ENCODE results near the gene WHRN. TPM values are rescaled to one million over a fixed set of nuclear protein-coding genes. Genes with fewer than 3 reads are reported as not detected.

The WHRN gene
- total and polyA plus RNA-seq, 2 of the 8 experiments (the other 6 are each of a cell fraction or from before 2014, with no cell fraction given), result 4.4 to 7.7 TPM

DNA sequence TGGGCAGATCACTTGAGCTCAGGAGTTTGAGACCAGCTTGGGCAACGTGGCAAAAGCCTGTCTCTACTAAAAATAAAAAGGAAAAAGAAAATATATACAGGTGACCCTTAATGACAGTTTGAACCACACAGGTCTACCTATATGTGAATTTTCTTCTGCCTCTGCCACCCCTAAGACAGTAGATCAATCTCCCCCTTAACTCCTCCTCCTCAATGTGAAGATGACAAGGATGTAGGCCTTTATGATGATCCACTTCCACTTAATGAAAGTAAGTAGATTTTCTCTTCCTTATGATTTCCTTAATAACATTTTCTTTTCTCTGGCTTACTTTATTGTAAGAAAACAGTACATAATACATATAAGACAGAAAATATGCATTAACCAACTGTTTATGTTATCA is 120.9 kb downstream of the WHRN start:
- Histone ChIP-seq H2BK15ac (ENCODE audit: low read length) (no peak overlapping the region), H3K27me3 (replicated peaks in 1 of 4; ENCODE audit: control insufficient read depth in 3 of 4, extremely low read depth in 1 of 4, insufficient read depth in 3 of 4, low read length in 3 of 4) (no peaks in the 10 kb centered on the region; a peak in 1 of 7 replicates), H3K4me1 (replicated peaks in 1 of 4; ENCODE audit: control insufficient read depth in 3 of 4, insufficient read depth in 4 of 4, low read length in 3 of 4) (peaks cover 19 to 48% (median 39%) of the 10 kb centered on the region in 4 experiments), H2AFZ (ENCODE audit: low read length) (no peak overlapping the region), H3K56ac (replicated peaks; ENCODE audit: insufficient read length, low read depth, low read length) (no peak overlapping the region), H2BK12ac (ENCODE audit: low read depth, low read length) (no peak overlapping the region), H2BK5ac (ENCODE audit: low read depth, low read length) (no peak overlapping the region), H2BK120ac (replicated peaks; ENCODE audit: low read depth, low read length) (no peak overlapping the region), H3K9me3 (ENCODE audit: insufficient read depth in 2 of 2, low read depth in 1 of 2, low read length in 1 of 2) (no peaks in the 10 kb centered on the region), H3K36me3 (ENCODE audit: control insufficient read depth in 2 of 4, insufficient read depth in 4 of 4, low read length in 3 of 4) (peaks cover 0 to 3% (median 2%) of the 10 kb centered on the region in 4 experiments; a peak in 3 of 8 replicates), H3K9ac (replicated peaks in 1 of 4; ENCODE audit: extremely low read depth in 1 of 4, low read depth in 3 of 4, low read length in 3 of 4) (no peak overlapping the region), H3K4ac (replicated peaks; ENCODE audit: insufficient read length, low read depth, low read length) (no peak overlapping the region), H2BK20ac (ENCODE audit: low read length) (no peak overlapping the region), H3K23ac (ENCODE audit: insufficient read length) (no peak overlapping the region), H3K4me3 (ENCODE audit: extremely low read depth in 1 of 4, insufficient read depth in 2 of 4, low read depth in 3 of 4, low read length in 4 of 4) (no peak overlapping the region), H3K4me2 (ENCODE audit: insufficient read depth in 1 of 2, low read depth in 2 of 2, low read length in 2 of 2) (no peak overlapping the region), H4K8ac (ENCODE audit: extremely low read depth, insufficient read depth, low read length) (no peak overlapping the region), H3K14ac (ENCODE audit: insufficient read length) (no peak overlapping the region), H3K23me2 (ENCODE audit: low read depth, low read length) (no peaks in the 10 kb centered on the region), H3K18ac (ENCODE audit: extremely low read depth, low read length) (no peak overlapping the region), H3K79me1 (ENCODE audit: low read depth, low read length) (peaks cover 3% of the 10 kb centered on the region; the same call in 1 of the 2 replicates), H2AK5ac (ENCODE audit: low read depth, low read length) (no peak overlapping the region), H3K27ac (ENCODE audit: low read depth, low read length) (no peak overlapping the region), H4K91ac (replicated peaks; ENCODE audit: insufficient read length, low read length) (no peak overlapping the region), H3K79me2 (ENCODE audit: control insufficient read depth in 1 of 2, insufficient read depth in 2 of 2, low read length in 2 of 2) (peaks cover 0 to 2% of the 10 kb centered on the region in 2 experiments; a peak in 1 of 4 replicates), H4K20me1 (replicated peaks in 1 of 2; ENCODE audit: control insufficient read depth in 1 of 2, insufficient read depth in 2 of 2, low read length in 2 of 2) (no peaks in the 10 kb centered on the region), H4K5ac (ENCODE audit: insufficient read length, low read depth, low read length) (no peak overlapping the region)
- DNase-seq (ENCODE audit: low read depth in 1 of 2, low spot score in 2 of 2) (no peak), FAIRE-seq (no peak)
- ChIA-PET POLR2A (ENCODE audit: partially characterized antibody) (interaction anchor here (1.2 to 10.9 kb wide), 6 partner anchors 8 to 52 kb away, joined by 3 to 67 read pairs (median 6); no protein-coding TSS in a partner anchor), CTCF (ENCODE audit: partially characterized antibody) (interaction anchor here (0.8 to 1.6 kb wide), 7 partner anchors 11 to 239 kb away, joined by 3 to 5 read pairs (median 4); no protein-coding TSS in a partner anchor)
- WGBS, 2 experiments (ENCODE audit: extremely low coverage in 1 of 2, insufficient coverage in 1 of 2, insufficient read length in 1 of 2, insufficient replicate concordance in 2 of 2, low coverage in 1 of 2, low lambda C conversion rate in 2 of 2, missing lambda C conversion rate in 1 of 2), result 42% methylated on average over 1 of the region's 1 CpG; no CpG with 5 or more reads in 1 of the 2 experiments
- TF ChIP-seq PHF8 (conservative IDR thresholded peaks at IDR 0.05; ENCODE audit: low read depth, low read length) (no peak), KDM5A (IDR thresholded peaks at IDR 0.05; ENCODE audit: low read length) (no peak), JUN (IDR thresholded peaks at IDR 0.05; ENCODE audit: low read depth, low read length) (no peak), POLR2A (IDR thresholded peaks at IDR 0.05; ENCODE audit: control extremely low read depth in 1 of 2, low read depth in 2 of 2, low read length in 2 of 2) (no peak), RBBP5 (IDR thresholded peaks at IDR 0.05; ENCODE audit: borderline replicate concordance, low read depth, low read length) (no peak), SIX5 (IDR thresholded peaks at IDR 0.05; ENCODE audit: low read depth, low read length) (no peak), MAFK (IDR thresholded peaks at IDR 0.05; ENCODE audit: low read depth, low read length) (no peak), HDAC6 (IDR thresholded peaks at IDR 0.05; ENCODE audit: low read depth, low read length) (no peak)

Measured in H1 (cell line).